Posterior cingulate gyrus (tissue), 11 donors: Measurements from ENCODE around the gene CFI.

ENCODE experiments used
- DNase-seq, 10 donors: peaks; one replicate each; pipeline versions ENCODE4 v3.0.0 to v3.0.0-alpha.2; 2020 to 2021; ENCODE audit warnings: mixed read lengths in 3 of 10
- intact Hi-C: fragments of 100-400 bp; cut with DNase I; formaldehyde crosslinking; loops from one replicate; pipeline ENCODE4 v1.15.1; 2023

CFI gene

DNA sequence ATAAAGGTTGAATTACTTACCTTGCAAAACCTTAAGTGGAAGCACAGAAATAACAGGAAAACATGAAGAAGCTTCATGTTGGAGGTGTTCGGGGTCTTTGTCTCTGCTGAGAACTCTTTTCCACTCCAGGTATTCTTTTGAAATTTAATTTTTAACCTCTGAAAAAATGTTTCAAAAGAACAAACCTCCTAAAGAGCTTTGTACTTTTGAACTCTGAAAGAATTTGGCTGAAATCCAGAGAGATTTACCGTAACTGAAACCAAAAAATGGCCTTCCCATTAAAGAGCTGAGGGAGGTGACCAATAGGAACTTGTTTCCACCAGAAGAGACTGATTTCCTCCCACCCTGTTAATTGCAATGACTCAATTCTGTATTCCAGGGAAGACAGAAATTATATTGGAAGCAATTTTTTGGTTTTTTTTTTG is at the start of gene CFI:
CFI (minus strand) TSS at position 105 of the 425 bp plus-strand sequence; CDS start at position 77, 28 bp downstream.
- no peak for DNase-seq
- intact Hi-C loops: loop anchor here (10.0 kb wide), 1 partner anchor 97 kb away; the partner anchor contains the start of gene CASP6

- DNase-seq: no peak
- intact Hi-C loops: no loop called here
Measured at GRCh38 chr4:109850601-109851000, 48.8 kb upstream of the CFI start.

GRCh38 chr4:109848501-109848900 is 46.7 kb upstream of the CFI start:
- intact Hi-C loops: no loop called here

DNA sequence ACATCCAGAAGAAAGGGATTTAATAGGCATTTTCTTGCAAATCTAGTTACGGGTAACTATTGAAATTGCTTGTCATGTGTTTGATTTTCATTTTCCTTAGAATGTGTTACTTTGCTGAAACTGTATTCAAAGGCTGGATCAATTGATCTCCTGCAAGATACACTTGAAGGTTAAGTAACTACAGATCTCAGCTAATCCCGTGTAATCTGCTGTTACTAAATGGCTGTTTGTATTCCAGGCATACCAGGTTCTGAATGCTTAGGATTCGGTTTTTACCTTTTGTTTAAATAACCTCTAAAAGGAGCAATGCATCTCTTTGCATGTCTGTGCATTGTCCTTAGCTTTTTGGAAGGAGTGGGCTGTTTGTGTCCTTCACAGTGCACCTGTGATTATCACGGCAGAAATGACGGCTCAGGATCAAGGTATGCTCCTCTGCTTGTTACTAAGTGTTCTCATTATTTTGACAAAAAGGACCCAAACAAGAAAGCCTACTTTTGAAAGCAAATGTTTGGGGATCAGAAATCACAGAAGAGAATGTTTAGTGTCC is 46.2 kb upstream of the CFI start, which contains the start of gene LRIT3:
LRIT3 (plus strand) TSS at position 212 of the 547 bp plus-strand sequence; CDS start at position 307, 95 bp downstream.
- intact Hi-C loops: no loop called here
- DNase-seq: no peak

More at GRCh38 chr4:109848501-109848900, 46.7 kb upstream of the CFI start:
- DNase-seq: no peak

GRCh38 chr4:109846395-109847098 is 44.7 kb upstream of the CFI start:
- DNase-seq: no peak
- intact Hi-C loops: no loop called here

DNA sequence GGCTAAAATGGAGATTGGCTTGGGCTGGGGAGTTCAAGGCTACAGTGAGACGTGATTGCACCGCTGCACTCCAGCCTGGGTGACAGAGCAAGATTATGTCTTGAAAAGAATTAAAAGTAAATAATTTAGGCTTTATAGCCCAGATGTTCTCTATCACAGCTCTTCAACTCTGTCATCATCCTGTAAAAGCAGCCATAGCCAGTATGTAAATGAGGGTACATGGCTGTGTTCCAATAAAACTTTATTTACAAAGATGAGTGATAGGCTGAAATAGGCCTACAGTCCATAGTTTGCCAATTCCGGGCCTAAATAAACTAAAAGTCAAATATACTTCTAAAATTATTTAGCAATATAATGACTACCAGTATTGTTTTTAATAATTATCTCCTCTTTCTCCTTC is 35.2 kb upstream of the CFI start:
- intact Hi-C loops: no loop called here
- no peak for DNase-seq

DNA sequence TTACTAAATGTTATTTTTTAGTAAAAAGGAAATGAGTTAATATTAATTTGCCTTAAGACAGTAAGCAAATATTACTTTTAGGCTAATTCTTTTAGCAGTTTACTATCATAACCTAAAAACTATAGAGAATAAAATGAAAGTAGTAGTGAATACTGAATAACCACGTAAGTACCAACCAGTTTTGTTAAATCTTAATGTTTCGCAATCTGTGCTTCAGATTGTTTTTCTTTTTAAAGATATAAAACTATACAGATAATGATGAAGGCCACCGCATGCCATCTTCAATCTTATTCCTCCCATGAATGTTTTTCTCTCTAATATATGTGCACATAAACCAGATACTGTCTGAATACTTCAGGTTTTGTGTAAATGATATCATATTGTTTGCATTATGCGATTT is 32.0 kb upstream of the CFI start:
- no peak for DNase-seq
- intact Hi-C loops: no loop called here

DNA sequence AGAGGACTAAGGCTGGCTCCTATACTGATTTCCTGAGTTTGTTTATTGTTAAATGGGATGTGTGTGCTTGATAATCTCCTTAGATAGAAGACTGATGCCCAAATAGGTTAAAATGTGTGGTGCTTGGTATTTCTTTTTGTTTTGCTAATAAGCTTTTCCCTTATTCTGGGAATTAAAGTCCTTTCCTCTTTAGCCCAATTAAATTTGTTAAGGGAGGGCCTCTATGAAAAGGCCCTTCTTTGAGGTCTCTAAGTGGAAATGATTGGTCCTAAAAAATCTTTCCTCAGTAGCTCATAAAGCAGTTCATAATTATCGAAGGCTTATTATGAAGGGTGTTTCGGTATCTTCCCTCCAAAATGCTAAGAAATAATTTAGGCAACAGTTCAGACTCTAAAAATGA is 25.9 kb upstream of the CFI start, which contains the start of gene RRH:
RRH (plus strand) TSS at position 301 of the 400 bp plus-strand sequence; CDS start at position 357, 56 bp downstream.
- DNase-seq: no peak
- intact Hi-C loops: loop anchor here (10.0 kb wide), 1 partner anchor 147 kb away; no protein-coding TSS in a partner anchor

DNA sequence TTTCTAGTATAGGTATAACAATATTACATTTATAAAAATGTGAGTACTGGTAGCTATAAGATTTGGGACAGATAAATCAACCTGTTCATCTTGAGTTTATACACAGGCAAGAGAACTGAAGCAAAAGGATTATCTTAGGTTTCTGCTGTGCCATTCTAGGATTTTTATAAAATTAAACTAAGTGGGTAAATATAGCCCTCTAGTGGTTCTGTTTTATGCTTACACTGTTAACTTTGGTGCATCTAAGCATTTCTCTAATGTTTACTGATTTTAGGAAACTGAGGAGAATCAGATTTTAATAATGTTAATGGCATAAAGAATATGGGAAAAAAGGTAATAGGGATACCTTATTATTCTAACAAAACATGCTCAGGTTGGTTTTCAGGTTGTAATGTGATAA is 24.9 kb upstream of the CFI start:
- no peak for DNase-seq
- intact Hi-C loops: loop anchor here (10.0 kb wide), 1 partner anchor 148 kb away; no protein-coding TSS in a partner anchor

- no peak for DNase-seq
- intact Hi-C loops: loop anchor here (10.0 kb wide), 1 partner anchor 154 kb away; no protein-coding TSS in a partner anchor
Measured at GRCh38 chr4:109821185-109821584, 19.4 kb upstream of the CFI start.

GRCh38 chr4:109820563-109820962 is 18.8 kb upstream of the CFI start:
- DNase-seq: peak in 1 of 10 donors; percentile 14
- intact Hi-C loops: loop anchor here (10.0 kb wide), 1 partner anchor 154 kb away; no protein-coding TSS in a partner anchor

GRCh38 chr4:109818268-109818667 is 16.5 kb upstream of the CFI start:
- intact Hi-C loops: loop anchor here (5.0 kb wide), 2 partner anchors 86 to 386 kb away; partner anchors contain the start of genes PLA2G12A and SEC24B
- no peak for DNase-seq

DNA sequence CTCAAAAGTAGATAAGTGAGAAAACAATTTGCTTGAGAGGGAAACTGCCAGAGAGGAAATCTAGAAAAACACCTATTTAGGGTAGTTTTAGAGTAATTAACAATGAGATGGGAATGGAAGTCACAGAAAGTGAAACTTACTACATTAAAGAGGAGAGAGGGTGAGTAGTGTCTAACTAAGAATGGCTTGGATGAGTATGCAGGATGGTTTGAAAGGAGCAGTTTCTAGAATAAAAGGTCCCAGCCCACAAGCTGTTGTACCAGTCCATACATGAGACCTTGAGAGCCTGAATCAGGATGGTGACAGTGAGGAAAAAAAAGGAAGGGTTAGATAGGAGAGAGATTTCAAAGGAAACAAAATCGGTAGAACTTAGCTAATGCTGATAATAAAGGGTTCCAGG is 15.1 kb upstream of the CFI start:
- DNase-seq: no peak
- intact Hi-C loops: loop anchor here (5.0 kb wide), 2 partner anchors 85 to 385 kb away; partner anchors contain the start of genes PLA2G12A and SEC24B

GRCh38 chr4:109816082-109816442 is 14.3 kb upstream of the CFI start:
- intact Hi-C loops: loop anchor here (5.0 kb wide), 2 partner anchors 84 to 384 kb away; partner anchors contain the start of genes PLA2G12A and SEC24B
- no peak for DNase-seq

- intact Hi-C loops: loop anchor here (5.0 kb wide), 2 partner anchors 83 to 383 kb away; partner anchors contain the start of genes PLA2G12A and SEC24B
- DNase-seq: peak; percentile 81 to 98 (median 89)
Measured at GRCh38 chr4:109815151-109816081, 13.6 kb upstream of the CFI start, which contains the start of gene GAR1. Gene GAR1 (plus strand): TSS chr4:109815762. CDS start chr4:109816165, 403 bp downstream.

- intact Hi-C loops: no loop called here
- no peak for DNase-seq
Measured at GRCh38 chr4:109811707-109812106, 9.9 kb upstream of the CFI start.

- intact Hi-C loops: no loop called here
- DNase-seq: no peak
Measured at GRCh38 chr4:109810552-109811387, 9.0 kb upstream of the CFI start.

DNA sequence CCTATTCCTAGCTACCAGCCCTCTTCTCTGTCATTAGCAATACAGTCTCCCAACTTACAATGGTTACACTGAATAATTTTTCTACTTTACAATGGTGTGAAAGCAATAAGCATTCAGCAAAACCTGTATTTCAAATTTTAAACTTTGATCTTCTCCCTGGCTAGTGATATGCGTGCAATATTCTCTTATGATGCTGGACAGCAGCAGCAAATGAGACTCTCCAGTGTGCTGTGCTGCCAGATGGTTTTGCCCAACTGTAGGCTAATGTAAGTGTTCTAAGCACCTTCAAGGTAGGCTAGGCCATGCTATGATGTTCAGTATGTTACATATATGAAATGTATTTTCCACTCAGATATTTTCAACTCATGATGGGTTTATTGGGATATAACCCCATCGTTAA is 7.9 kb upstream of the CFI start:
- intact Hi-C loops: loop anchor here (10.0 kb wide), 1 partner anchor 105 kb away; the partner anchor contains the start of gene CASP6
- no peak for DNase-seq
